HepG2 (cell line): ENCODE results near the gene TMPRSS11E. TPM values are rescaled to one million over a fixed set of nuclear protein-coding genes. Genes with fewer than 3 reads are reported as not detected.

Source experiments
- polyA plus RNA-seq, 8 experiments: library from polyadenylated mRNA; depleted of rRNA in 3 of 8; stranded (reverse) in 7 of 8; unstranded in 1 of 8; fragments of >200 nt; fragmentation: Illumina TruSeq in 4 of 8; extraction: Trizol in 4 of 8; gene quantifications; 2 replicates each; pipeline versions ENCODE4 v1.2.1 to v1.2.3, GENCODE V29; 2011 to 2016; ENCODE audit warnings: low read depth in 4 of 8, missing spikeins in 1 of 8, mixed read lengths in 1 of 8; ENCODE audit not compliant: insufficient read depth in 1 of 8
- total RNA-seq, 5 experiments: library from RNA; depleted of rRNA; stranded (reverse); fragments of >200 nt; fragmentation: Illumina TruSeq; extraction: Trizol; gene quantifications; 2 replicates each; pipeline ENCODE4 v1.2.3, GENCODE V29; 2016; ENCODE audit warnings: low read depth in 1 of 5

TMPRSS11E gene
- total and polyA plus RNA-seq, 2 of the 13 experiments (the other 11 are each of a cell fraction or from before 2014, with no cell fraction given), result not detected

Other genes starting within 250 kb of the TMPRSS11E start
- not detected in 2 replicates for gene TMPRSS11B, start 201.8 kb upstream of the TMPRSS11E start, total RNA-seq (2016; rRNA removed; fragmentation: Illumina TruSeq; extraction: Trizol)
- gene TMPRSS11B, start 201.8 kb upstream of the TMPRSS11E start, polyA plus RNA-seq (2011; rRNA removed), result not detected in 2 replicates
- 56.3 and 56.8 TPM in 2 replicates for gene YTHDC1, start 97.4 kb upstream of the TMPRSS11E start, total RNA-seq (2016; rRNA removed; fragmentation: Illumina TruSeq; extraction: Trizol)
- gene YTHDC1, start 97.4 kb upstream of the TMPRSS11E start, polyA plus RNA-seq (2011; rRNA removed), result 37.3 and 38.3 TPM in 2 replicates
- gene UGT2B17, start 128.9 kb downstream of the TMPRSS11E start, total RNA-seq (2016; rRNA removed; fragmentation: Illumina TruSeq; extraction: Trizol), result not detected in 2 replicates
- gene UGT2B17, start 128.9 kb downstream of the TMPRSS11E start, polyA plus RNA-seq (2011; rRNA removed), result not detected in 2 replicates
- 0.04 TPM in 1 of 2 replicates, not detected in the other for gene UGT2B15, start 223.2 kb downstream of the TMPRSS11E start, total RNA-seq (2016; rRNA removed; fragmentation: Illumina TruSeq; extraction: Trizol)
- 0.07 and 0.11 TPM in 2 replicates for gene UGT2B15, start 223.2 kb downstream of the TMPRSS11E start, polyA plus RNA-seq (2011; rRNA removed)